Urothelium cell line (cell line): ENCODE data around the gene URAD.
"Not testable (repeated sequence)": the region's sequence is repeated elsewhere in the genome, so short reads cannot be mapped to it uniquely, and the experiment has no call there.

ENCODE experiments used
- DNase-seq: peaks from one replicate; pipeline ENCODE4 v3.0.0; 2011; ENCODE audit warnings: low spot score, mixed read lengths
- FAIRE-seq: peaks from 2 replicates; lab custom pipeline; 2011; peaks lifted over from hg19 to GRCh38; lab: Jason Lieb, UNC

The URAD gene, protein sequence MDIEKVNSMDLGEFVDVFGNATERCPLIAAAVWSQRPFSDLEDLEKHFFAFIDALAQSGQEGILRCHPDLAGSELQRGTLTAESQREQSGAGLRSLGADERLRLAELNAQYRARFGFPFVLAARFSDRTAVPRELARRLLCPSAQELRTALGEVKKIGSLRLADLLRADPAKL

DNA sequence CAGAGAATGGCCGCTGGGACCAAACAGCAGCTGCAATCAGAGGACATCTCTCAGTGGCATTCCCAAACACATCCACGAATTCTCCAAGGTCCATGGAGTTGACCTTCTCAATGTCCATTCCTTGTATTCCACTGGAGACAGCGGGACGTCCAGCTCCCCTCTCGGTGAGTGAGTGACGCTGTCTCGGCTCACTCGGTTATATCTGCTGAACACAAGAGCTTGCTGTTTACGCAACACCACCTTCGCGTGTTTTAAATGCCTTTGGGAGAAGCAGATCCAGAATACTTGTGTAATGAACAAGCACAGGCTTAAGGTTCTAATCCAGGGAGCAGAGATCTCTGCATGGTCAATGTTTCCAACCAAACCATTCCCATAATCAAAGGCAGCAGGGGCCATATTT lies at the start of gene URAD:
URAD (minus strand) TSS at position 174 of the 400 bp plus-strand sequence; CDS start at position 118, 56 bp downstream.
- DNase-seq (no peak), FAIRE-seq (no peak)

DNA sequence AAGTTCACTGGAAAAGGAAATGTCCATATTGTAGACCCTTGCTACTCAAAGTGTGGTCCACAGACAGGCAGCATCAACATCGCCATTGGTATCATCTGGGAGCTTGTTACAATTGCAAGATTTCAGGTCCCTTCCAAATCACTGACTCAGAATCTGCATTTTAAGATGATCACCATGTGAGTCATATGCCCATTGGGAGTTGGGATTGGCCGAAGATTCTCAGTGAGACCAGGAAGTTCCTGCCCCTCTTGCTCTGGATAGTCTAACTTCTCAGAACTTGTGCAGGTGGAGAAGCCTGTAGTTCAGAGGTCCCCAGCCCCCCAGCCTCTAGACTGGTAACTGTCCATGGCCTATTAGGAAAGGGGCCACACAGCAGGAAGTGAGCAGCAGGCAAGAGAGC lies 48.9 kb upstream of the URAD start:
- FAIRE-seq: no peak
- no peak for DNase-seq

- FAIRE-seq (no peak), DNase-seq (no peak)
Measured at GRCh38 chr13:28035146-28035782, 46.8 kb upstream of the URAD start.

- no peak for FAIRE-seq
Measured at GRCh38 chr13:28033894-28034655, 45.6 kb upstream of the URAD start.

GRCh38 chr13:28032438-28032837 lies 43.9 kb upstream of the URAD start:
- FAIRE-seq, DNase-seq: not testable (repeated sequence)

More at GRCh38 chr13:28033894-28034655, 45.6 kb upstream of the URAD start:
- no peak for DNase-seq

DNA sequence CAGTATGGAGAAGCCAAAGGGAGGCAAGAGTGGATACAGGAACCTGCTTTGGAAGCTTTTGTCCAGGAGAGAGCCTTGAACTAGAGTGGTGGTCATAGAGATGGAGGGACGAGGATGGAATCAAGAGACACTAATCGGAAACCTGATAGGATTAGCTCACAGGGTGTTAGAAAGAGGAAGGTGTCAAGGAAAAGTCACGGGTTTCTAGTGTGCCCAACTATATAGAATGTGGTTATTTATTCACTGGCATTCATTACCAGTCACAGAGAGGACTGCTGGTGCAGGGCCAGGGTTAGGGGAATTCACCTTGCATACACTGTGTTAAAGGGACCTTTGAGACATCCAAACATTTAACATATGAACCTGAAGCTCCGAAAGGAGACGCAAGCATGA lies 43.4 kb upstream of the URAD start:
- no peak for DNase-seq
- no peak for FAIRE-seq

DNA sequence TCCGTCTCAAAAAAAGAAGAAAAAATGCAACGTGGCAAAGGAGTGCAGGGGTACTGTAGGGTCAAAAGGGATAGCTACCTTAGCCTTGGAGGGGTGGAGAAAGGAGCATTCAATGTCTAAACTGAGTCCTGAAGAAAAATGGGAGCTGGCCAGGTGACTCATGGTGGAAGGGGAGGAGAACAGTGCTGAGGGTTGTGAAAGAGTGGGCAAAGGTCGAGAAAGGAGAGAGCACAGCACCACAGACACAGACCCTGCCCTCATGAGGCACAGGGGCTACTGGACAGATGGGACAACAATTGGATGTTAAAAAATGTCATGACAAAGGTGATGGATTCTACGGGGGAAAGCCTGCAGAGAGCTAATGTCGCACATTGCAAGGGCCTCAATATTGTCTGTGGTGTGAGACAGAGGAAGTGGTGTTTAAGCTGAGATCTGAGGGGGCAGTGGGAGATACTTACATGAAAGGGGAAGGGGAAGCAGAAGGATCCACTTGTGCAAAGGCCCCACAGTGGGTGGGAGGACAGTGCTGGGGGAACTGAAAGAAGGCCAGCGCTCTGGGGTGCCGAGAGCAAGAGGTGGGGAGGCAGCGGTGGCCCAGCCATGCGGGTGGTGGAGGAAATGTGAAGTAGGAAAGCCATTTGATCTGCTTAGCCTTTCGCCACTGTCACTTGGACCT lies 42.9 kb upstream of the URAD start:
- DNase-seq (no peak), FAIRE-seq (no peak)

- no peak for DNase-seq
- no peak for FAIRE-seq
Measured at GRCh38 chr13:28027607-28028364, 39.3 kb upstream of the URAD start.

- no peak for FAIRE-seq
- DNase-seq: no peak
Measured at GRCh38 chr13:28027071-28027470, 38.6 kb upstream of the URAD start.

GRCh38 chr13:28026508-28026907 lies 38.0 kb upstream of the URAD start:
- DNase-seq: no peak
- no peak for FAIRE-seq

DNA sequence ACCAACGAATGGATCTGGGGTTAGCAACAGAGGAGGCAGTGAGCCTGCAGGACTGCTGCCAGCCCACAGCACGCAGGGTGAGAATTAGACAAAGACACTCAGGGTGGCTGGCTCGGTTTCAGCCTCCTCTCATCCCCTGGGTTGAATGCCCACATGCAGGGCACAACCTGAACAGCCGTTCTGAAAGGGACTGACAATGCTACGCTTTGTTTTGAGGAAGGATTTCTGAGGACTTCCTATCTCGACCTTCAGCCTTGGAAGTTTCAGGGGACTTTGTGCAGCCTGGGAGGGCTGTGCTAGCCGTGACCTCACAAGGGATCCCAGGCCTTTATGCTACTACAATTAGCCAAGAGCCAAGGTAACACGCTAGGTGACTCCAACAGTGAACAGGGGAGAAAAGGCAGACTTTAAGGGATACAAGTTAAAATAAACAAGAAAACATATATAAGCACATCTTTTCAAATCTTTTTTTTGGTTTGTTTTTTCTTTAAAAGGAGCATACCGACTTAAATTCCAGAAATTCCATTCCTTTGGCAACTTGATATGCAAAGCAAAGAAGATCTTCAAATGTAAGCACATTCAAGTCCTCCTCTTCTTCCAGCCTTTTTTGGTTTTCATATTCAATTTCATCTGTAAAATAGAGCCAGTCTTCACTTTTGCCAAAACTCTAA lies 34.5 kb upstream of the URAD start:
- DNase-seq: peak; percentile 13
- FAIRE-seq: no peak

DNA sequence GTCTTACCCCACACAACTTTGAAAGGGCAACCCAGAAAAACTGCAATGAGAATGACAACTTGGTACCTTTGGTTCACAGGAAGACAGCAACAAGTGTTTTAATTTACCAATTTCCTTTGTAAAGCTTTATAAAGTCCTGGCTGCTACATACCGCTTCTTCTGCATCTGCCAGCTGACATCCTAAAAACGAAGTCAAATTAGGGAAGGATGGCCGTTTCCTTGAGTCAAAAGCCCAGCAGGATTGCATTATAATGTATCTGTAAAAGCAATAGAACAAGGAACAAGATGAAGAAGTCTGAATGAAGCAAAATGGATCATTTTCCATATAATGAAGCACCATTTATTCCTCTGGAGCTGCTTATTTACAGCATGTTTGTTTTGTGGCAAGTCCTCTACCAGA lies 25.8 kb upstream of the URAD start:
- DNase-seq (no peak), FAIRE-seq (no peak)

DNA sequence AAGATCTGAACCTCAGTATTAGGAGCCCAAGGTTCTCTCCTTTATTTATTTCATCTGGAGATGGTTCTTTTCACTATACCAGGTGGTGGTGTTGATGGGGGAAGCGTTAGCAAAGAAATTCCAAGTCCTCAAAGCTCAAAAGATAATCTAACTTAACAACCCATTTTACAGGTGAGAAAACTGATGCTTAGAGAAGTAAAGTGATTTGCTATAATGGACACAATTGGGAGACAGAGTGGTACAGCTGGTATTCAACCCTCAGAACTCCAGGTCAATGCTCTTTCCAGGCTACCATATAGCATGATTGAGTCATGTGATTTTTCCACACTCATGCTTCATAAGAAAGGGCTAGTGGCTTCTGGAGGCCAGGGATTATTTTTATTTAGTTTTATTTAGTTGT lies 25.0 kb upstream of the URAD start:
- DNase-seq (no peak), FAIRE-seq (no peak)

DNA sequence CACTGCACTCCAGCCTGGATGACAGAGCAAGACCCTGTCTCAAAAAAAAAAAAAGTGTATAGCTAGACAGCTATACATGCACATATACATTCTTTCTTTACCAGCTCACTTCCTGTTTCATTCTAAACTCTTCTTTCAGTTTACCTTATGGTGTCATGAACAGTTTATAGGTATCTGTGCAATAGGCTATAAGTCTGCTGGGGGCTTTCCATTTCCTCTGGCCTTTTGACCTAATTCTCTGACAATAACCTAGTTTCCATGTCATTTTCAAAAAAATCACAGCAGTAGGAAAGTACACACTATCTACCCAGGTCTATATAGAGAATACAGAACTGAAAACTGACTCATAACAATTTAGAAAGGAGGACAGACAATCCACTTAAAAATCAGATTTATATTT lies 24.4 kb upstream of the URAD start:
- DNase-seq (no peak), FAIRE-seq (no peak)

GRCh38 chr13:28012383-28012782 lies 23.9 kb upstream of the URAD start:
- DNase-seq: no peak
- FAIRE-seq: no peak

GRCh38 chr13:28010046-28010445 lies 21.6 kb upstream of the URAD start:
- FAIRE-seq: no peak
- DNase-seq: no peak

DNA sequence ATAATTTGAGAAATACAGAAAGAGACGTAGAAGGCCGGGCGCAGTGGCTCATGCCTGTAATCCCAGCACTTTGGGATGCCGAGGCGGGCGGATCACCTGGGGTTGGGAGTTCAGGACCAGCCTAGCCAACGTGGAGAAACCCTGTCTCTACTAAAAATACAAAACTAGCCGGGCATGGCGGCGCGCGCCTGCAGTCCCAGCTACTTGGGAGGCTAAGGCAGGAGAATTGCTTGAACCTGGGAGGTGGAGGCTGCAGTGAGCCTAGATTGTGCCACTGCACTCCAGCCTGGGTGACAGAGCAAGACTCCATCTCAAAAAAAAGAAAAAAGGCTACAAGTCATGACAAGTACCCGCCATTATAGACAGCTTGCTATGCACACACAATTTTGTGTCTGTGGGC lies 16.5 kb upstream of the URAD start:
- not testable (repeated sequence) for FAIRE-seq, DNase-seq

- FAIRE-seq (no peak), DNase-seq (no peak)
Measured at GRCh38 chr13:28002886-28003698, 14.6 kb upstream of the URAD start.

DNA sequence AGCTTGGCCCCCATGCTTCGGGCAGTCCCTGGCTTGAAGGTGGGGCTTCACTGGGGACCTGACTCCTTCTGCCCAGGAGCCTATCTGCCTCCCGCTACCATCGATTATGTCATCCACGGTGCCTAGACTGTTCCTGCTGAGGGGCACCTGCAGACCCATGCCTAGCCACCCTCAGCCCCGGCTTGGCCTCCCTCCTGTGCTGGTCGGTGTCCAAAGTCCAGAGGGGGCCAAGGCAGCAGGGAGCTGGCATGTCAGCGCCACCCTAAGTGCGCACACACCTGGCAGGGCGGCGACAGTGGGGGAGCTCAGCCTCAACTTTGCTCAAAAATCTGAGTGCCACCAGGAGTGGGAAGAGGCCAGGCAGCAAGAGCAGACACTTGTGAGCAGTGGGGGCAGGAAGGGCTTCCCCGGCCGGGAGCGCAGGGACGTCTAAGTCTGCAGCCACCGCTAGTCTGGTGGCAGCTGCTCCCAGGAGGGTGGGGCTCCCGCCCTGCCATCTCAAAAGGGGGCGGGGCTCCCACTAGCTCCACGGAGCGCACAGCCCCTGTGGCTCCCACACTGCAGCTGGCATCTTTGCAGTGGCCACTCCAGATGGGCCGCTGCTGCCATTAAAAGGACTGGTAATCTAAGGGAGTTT lies 13.5 kb upstream of the URAD start:
- FAIRE-seq: no peak

More for the DNA sequence above, 13.5 kb upstream of the URAD start:
- DNase-seq: no peak
